ENCODE data around the gene SPPL2C. TPM values are rescaled to one million over a fixed set of nuclear protein-coding genes. Genes with fewer than 3 reads are reported as not detected.

SPPL2C gene
- total RNA-seq, 1 donor from 2014 or later, result not detected

DNA sequence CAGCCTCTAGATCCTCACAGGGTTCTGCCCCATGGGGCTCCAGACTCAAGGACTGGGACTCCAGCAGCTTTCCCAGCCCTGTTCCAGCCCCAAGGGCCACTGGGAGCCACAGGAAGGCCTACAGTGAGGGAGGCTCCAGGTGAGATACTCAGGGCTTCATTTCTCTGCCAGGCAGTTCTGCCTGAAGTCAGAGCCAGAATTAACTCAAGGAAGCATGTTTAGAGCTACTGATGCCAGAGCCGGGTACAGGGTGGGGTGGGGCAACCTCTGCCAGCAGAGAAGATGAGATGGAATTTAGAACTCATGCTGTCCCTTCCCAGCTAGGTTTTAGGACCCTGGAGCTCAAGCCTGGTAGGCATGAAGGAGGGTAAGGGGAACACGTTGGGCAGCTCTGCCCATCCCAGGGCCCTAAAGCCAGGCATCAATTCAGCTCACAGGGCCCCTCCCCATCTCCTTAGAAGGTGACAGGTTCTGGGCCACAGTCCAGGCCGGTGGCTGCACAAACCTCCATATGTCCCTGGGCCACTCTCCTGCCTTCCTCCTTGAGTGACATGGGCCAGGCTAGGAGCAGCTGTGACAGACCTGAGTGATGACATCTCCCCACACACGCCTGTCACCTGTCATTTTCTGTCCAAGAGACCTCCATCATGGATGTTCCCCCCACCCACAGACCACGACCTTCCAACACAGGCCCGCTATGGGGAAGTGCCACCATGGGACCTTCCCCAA, 24.5 kb upstream of the SPPL2C start:
- TF ChIP-seq, protein P1, sequence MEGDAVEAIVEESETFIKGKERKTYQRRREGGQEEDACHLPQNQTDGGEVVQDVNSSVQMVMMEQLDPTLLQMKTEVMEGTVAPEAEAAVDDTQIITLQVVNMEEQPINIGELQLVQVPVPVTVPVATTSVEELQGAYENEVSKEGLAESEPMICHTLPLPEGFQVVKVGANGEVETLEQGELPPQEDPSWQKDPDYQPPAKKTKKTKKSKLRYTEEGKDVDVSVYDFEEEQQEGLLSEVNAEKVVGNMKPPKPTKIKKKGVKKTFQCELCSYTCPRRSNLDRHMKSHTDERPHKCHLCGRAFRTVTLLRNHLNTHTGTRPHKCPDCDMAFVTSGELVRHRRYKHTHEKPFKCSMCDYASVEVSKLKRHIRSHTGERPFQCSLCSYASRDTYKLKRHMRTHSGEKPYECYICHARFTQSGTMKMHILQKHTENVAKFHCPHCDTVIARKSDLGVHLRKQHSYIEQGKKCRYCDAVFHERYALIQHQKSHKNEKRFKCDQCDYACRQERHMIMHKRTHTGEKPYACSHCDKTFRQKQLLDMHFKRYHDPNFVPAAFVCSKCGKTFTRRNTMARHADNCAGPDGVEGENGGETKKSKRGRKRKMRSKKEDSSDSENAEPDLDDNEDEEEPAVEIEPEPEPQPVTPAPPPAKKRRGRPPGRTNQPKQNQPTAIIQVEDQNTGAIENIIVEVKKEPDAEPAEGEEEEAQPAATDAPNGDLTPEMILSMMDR (conservative IDR thresholded peaks at IDR 0.05; ENCODE audit: low read depth, low read length), result no peak
- no peak overlapping the region for H3K4me3 ChIP-seq (ENCODE audit: low read depth, low read length)
- DNase-seq (ENCODE audit: low read depth), result no peak

DNA sequence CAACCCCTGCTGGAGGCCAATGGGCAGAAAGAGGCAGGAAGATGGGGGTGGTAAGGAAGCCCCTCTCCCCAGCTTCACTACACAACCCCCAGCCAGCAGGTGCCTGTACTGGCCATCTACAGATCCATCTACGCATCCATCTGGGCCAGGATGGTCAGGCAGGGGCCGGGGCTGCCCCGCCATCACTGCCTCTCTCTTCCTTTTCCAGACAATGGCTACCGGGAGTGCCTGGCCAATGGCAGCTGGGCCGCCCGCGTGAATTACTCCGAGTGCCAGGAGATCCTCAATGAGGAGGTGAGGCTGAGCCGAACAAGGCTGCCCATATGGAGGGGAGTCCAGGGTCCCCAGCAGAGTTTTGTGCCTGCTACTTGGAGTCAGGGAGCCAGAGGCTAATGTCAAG, 23.5 kb upstream of the SPPL2C start:
- no peak overlapping the region for H3K4me3 ChIP-seq (ENCODE audit: low read depth, low read length)
- DNase-seq (ENCODE audit: low read depth), result no peak
- TF ChIP-seq, protein P1 (conservative IDR thresholded peaks at IDR 0.05; ENCODE audit: low read depth, low read length), result no peak

DNA sequence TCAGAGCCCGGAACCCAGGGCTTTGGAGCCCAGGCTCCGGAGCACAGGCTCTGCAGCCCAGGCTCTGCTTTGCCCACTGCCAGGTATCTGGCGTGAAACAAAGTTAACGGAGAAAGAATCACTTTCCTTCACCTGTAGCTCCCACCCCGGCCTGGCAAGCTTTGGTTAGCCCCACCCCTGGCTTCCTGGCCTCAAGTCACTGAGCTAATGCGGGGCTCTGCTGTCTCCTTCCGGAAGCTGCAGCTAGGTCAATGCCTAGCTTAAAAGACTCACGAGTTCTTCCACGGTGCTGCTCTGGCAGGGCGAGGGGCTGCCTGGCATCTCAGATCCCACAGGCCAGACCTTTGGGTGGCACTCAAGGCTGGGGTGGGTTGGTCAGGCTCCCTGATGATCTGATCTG, 21.1 kb upstream of the SPPL2C start:
- no peak for DNase-seq (ENCODE audit: low read depth)
- H3K4me3 ChIP-seq (ENCODE audit: low read depth, low read length), result no peak overlapping the region

DNA sequence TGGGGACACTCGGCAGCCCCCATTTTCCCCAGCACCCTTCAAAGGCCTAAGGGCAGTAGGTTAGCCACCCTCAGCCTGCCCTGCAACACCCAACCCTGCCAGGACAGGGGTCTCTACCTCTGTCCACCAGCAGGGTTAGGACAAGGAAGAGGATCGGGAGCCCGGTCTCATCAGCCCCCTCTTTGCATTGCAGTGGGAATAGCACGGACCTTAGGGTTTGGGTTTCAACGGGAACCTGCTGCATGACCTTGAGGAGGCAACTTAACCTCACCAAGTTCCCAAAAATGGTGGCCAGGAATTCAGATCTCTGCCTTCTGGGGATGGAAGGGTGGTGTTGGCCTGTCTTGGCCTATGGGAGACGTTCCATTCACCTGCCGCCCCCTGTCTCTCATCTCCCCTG, 20.2 kb upstream of the SPPL2C start:
- TF ChIP-seq, protein P1 (conservative IDR thresholded peaks at IDR 0.05; ENCODE audit: low read depth, low read length), result no peak
- H3K4me3 ChIP-seq (ENCODE audit: low read depth, low read length), result no peak overlapping the region
- no peak for DNase-seq (ENCODE audit: low read depth)

More for the DNA sequence above, 21.1 kb upstream of the SPPL2C start:
- TF ChIP-seq, protein P1 (conservative IDR thresholded peaks at IDR 0.05; ENCODE audit: low read depth, low read length), result no peak

DNA sequence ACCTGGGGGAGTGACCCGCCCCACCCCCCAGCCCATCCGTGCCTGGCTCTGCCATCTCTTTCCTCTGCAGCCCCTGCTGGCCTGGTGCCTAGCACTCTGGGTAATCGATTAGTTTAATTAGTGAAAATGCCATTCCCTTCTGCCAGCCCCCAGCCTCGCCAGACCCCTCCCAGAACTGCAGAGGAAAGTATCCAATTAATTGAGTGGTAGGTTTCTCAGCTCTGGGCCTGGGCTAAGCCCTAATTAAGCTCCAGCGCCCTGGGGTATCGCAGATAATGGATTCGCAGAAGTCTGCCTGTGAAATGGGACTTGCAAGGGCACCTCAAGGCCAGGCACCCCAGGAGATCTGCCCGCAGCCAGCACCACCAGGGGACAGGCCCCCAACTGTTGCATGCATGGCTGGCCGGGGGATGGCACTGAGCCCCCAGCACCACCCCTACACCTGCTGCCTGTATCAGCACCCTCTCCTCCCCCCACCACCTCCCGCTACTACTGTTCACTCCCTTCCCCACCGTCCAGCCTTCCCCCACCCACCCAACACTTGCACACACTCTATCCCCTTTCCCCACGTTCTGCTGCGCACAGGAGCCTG, 19.7 kb upstream of the SPPL2C start:
- H3K4me3 ChIP-seq (ENCODE audit: low read depth, low read length), result no peak overlapping the region
- TF ChIP-seq, protein P1 (conservative IDR thresholded peaks at IDR 0.05; ENCODE audit: low read depth, low read length), result no peak

DNA sequence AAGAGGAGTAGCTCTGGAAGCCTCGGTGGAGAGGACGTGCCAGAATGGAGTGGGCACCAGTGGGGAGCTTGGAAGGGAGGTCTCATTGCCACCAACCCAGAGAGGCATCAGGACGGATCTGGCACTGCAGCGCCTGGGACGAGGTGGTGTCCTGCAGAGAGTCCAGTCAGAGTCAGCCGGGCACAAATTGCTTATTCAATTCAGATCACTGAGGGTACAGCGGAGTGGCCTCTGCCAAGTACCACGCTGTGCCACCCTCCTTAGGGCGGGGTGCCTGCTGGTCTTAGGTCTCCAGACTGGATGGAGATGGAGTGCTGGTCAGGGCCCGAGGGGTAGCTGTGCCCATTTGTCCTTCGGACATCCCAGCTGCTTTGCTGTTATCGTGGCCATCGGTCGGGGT, 18.9 kb upstream of the SPPL2C start:
- H3K4me3 ChIP-seq (ENCODE audit: low read depth, low read length), result no peak overlapping the region
- DNase-seq (ENCODE audit: low read depth), result no peak
- TF ChIP-seq, protein P1 (conservative IDR thresholded peaks at IDR 0.05; ENCODE audit: low read depth, low read length), result no peak

More for the DNA sequence above, 19.7 kb upstream of the SPPL2C start:
- no peak for DNase-seq (ENCODE audit: low read depth)

Data from epithelial cell of proximal tubule (primary cell).